Nephron progenitor cell (in vitro differentiated cells): ENCODE data around the gene SPIRE1.
A peak's percentile ranks its signal among the peaks of the same experiment; 100 is the strongest.
"Not testable (repeated sequence)": the region's sequence is repeated elsewhere in the genome, so short reads cannot be mapped to it uniquely, and the experiment has no call there.

Experiments
- DNase-seq: peaks from one replicate; pipeline ENCODE4 v3.0.0; 2021
- H3K27ac Mint-ChIP-seq: 2 replicates; pipeline ENCODE4 v1.8.0; 2021; ENCODE audit warnings: mild to moderate bottlenecking, moderate library complexity, mixed read lengths
- H3K27me3 Mint-ChIP-seq: 2 replicates; pipeline ENCODE4 v1.8.0; 2021; ENCODE audit warnings: mild to moderate bottlenecking, low read depth, mixed read lengths; ENCODE audit not compliant: poor library complexity
- H3K36me3 Mint-ChIP-seq: 2 replicates; pipeline ENCODE4 v1.8.0; 2021; ENCODE audit warnings: low read depth, mixed read lengths
- H3K4me1 Mint-ChIP-seq: 2 replicates; pipeline ENCODE4 v1.8.0; 2021; ENCODE audit warnings: mixed read lengths
- H3K4me3 Mint-ChIP-seq: 2 replicates; pipeline ENCODE4 v1.8.0; 2021; ENCODE audit warnings: mild to moderate bottlenecking, moderate library complexity, mixed read lengths
- H3K9me3 Mint-ChIP-seq: 2 replicates; pipeline ENCODE4 v1.8.0; 2021; ENCODE audit warnings: mild to moderate bottlenecking, moderate library complexity, mixed read lengths
- TF ChIP-seq, protein P1 (sequence below): fragments of 200-600 bp; sonication (generic); IDR thresholded peaks from 2 replicates; pipeline ENCODE4 v1.5.0; 2021; ENCODE audit warnings: antibody characterized with exemption

Gene SPIRE1

DNA sequence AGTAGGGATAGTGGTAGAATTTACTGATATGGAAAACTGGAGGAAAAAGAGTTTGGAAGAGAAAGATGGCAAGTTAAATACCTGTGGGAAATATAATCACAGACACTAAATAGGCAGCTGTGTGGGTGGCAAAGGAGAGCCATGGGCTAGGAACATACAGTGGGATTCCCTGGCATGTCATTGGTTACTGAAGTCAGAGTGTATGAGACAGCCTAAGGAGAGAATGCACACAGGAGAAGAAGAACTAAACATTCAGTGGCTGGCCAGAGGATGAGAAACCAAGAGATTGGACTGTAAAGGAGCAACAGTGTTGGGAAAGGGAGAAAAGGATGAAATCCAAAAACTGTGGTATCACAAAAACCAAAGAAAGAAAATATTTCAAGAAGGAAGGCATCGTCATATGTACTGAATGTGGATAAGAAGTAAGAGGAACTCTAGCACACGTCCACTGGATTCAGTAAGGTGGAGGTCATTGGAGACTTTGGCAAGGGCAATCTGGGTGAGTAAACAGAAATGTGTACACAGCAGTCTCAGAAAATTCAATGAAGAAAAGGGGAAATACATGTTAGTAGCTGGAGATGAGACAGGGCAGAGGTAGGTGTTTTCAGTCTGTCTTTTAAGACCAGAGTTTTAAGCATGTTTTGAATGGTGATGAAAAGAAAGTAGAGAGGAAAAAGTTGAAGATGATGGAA is 83.3 kb downstream of the SPIRE1 start:
- H3K27ac Mint-ChIP-seq, result peak overlapping the region; percentile 64
- H3K4me3 Mint-ChIP-seq, result no peak overlapping the region
- H3K9me3 Mint-ChIP-seq, result no peaks in the 10 kb centered on the region
- H3K4me1 Mint-ChIP-seq, result peaks cover 7% of the 10 kb centered on the region
- no peak for DNase-seq
- no peaks in the 10 kb centered on the region for H3K36me3 Mint-ChIP-seq
- TF ChIP-seq, protein P1, sequence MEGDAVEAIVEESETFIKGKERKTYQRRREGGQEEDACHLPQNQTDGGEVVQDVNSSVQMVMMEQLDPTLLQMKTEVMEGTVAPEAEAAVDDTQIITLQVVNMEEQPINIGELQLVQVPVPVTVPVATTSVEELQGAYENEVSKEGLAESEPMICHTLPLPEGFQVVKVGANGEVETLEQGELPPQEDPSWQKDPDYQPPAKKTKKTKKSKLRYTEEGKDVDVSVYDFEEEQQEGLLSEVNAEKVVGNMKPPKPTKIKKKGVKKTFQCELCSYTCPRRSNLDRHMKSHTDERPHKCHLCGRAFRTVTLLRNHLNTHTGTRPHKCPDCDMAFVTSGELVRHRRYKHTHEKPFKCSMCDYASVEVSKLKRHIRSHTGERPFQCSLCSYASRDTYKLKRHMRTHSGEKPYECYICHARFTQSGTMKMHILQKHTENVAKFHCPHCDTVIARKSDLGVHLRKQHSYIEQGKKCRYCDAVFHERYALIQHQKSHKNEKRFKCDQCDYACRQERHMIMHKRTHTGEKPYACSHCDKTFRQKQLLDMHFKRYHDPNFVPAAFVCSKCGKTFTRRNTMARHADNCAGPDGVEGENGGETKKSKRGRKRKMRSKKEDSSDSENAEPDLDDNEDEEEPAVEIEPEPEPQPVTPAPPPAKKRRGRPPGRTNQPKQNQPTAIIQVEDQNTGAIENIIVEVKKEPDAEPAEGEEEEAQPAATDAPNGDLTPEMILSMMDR, result no peak
- peaks cover 4% of the 10 kb centered on the region for H3K27me3 Mint-ChIP-seq

DNA sequence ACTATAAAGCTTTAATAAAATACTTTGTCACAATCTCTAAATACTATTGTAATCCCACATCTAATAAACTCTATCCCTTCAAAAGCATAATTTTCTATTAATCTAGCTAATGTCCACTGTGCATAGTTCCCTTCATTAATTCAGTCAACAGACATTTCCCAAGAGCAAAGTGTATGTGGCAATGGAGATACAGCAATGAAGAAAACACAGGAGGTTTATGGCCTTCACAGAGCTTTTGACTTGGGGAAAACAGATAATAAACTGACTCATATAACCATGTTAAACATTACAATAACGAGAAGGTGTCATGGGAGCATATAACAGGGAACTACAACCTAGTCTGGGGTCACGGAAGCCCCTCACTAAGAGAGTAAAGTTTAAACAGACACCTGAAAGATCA is 86.3 kb downstream of the SPIRE1 start:
- peaks cover 5% of the 10 kb centered on the region for H3K9me3 Mint-ChIP-seq
- peaks cover 7% of the 10 kb centered on the region for H3K4me1 Mint-ChIP-seq
- peak overlapping the region; percentile 4 for H3K27ac Mint-ChIP-seq
- H3K27me3 Mint-ChIP-seq, result no peaks in the 10 kb centered on the region
- no peaks in the 10 kb centered on the region for H3K36me3 Mint-ChIP-seq
- no peak for DNase-seq
- TF ChIP-seq, protein P1, result no peak
- no peak overlapping the region for H3K4me3 Mint-ChIP-seq

DNA sequence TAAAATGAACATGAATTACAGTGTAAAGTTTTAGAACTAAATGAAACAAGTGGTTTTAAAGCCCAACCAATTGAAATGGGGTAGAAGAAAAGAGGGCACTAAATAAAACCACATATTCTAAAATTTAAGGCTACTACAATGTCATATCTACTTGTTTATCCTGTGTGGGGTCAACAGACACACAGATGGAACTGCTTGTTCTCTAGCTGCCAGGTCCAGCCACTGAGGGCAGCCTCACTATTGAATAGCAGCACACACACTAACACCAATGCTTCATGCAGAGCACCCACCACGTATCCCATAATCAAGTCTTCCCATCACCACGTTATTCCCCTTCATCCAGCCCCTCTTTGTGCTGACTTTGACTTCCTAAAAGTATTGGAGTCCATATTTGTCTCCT is 88.1 kb downstream of the SPIRE1 start:
- Mint-ChIP-seq H3K27me3 (no peaks in the 10 kb centered on the region), H3K27ac (no peak overlapping the region), H3K9me3 (peaks cover 11% of the 10 kb centered on the region), H3K4me1 (peaks cover 5% of the 10 kb centered on the region), H3K36me3 (peaks cover 4% of the 10 kb centered on the region), H3K4me3 (no peak overlapping the region)
- TF ChIP-seq, protein P1, result no peak
- no peak for DNase-seq

DNA sequence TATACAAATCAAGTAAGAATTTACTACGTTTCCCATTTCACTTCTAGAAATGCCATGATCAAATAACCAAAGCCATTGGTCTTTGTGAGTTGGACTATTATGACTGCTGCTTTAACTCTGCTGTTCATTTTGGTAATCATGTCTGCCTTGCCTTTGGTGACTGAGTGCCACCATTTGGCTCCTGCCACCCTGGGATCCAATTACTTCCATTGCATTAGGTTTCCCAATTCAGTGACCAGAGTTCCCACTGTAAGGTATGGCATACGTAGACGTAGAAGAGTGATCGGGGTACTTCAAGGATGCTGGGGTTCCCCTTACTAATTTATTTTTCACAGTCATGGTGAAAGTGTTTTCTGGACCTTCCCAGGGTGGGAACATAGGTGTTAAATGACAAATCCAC is 90.1 kb downstream of the SPIRE1 start:
- peaks cover 13% of the 10 kb centered on the region for H3K36me3 Mint-ChIP-seq
- H3K27me3 Mint-ChIP-seq, result no peaks in the 10 kb centered on the region
- TF ChIP-seq, protein P1, result no peak
- no peak overlapping the region for H3K4me3 Mint-ChIP-seq
- no peak for DNase-seq
- peaks cover 17% of the 10 kb centered on the region for H3K9me3 Mint-ChIP-seq
- no peak overlapping the region for H3K27ac Mint-ChIP-seq
- no peaks in the 10 kb centered on the region for H3K4me1 Mint-ChIP-seq

DNA sequence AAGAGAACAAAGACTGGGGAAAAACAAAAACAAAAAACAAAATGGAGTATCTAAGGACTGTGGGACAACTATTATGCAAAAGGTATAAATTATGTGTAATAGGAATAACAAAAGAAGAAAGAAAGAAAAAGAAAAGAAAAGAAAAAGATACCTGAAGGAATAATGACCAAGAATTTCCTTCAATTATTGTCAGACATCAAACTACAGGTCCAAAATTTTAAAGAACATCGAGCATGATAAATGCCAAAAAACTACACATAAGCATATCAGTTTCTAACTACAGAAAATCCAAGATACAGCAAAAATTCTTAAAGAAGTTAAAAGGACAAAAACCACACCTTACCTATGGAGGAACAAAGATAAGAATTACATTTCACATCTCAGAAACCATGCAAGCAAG is 93.0 kb downstream of the SPIRE1 start:
- Mint-ChIP-seq H3K9me3 (peaks cover 25% of the 10 kb centered on the region), H3K36me3 (peaks cover 18% of the 10 kb centered on the region), H3K4me3 (no peak overlapping the region), H3K27ac (no peak overlapping the region), H3K27me3 (no peaks in the 10 kb centered on the region), H3K4me1 (no peaks in the 10 kb centered on the region)
- TF ChIP-seq, protein P1, result no peak
- DNase-seq, result no peak

DNA sequence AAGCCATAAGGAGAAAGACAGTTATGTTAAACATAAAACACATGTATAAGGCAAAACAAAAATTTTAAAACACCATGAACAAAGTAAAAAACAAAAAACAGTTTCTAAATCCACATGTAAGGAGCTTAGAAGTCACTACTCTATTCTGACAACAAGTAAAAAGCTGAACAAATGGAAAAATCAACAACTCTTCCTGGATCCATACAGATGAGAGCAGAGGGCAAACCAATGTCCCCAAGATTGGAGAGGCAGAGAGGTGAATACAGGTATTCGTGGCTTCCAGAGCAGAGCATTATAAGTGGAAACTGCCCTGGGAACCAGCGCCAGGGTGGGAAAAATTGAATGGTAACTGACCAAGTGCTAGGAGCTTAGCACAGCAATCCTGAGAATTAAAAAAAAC is 93.5 kb downstream of the SPIRE1 start:
- DNase-seq, result no peak
- Mint-ChIP-seq H3K36me3 (peaks cover 23% of the 10 kb centered on the region), H3K4me1 (no peaks in the 10 kb centered on the region), H3K27me3 (no peaks in the 10 kb centered on the region), H3K4me3 (no peak overlapping the region), H3K27ac (no peak overlapping the region), H3K9me3 (peaks cover 30% of the 10 kb centered on the region)
- TF ChIP-seq, protein P1, result no peak

DNA sequence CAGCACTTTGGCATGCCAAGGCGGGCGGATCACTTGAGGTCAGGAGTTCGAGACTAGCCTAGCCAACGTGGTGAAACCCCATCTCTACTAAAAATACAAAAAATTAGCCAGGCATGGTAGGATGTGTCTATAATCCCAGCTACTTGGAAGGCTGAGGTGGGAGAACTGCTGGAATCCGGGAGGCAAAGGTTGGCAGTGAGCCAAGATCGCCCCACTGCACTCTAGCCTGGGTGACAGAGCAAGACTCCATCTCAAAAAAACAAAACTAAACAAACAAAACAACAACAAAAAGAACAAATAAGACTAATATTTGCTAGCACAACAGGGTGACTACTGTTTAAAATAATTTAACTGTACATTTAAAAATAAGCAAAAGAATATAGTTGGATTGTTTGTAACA is 97.3 kb downstream of the SPIRE1 start:
- H3K4me1 Mint-ChIP-seq, DNase-seq, H3K4me3 Mint-ChIP-seq, H3K27me3 Mint-ChIP-seq, H3K27ac Mint-ChIP-seq: not testable (repeated sequence)
- H3K9me3 Mint-ChIP-seq, result peaks cover 52% of the 10 kb centered on the region
- H3K36me3 Mint-ChIP-seq, result peaks cover 48% of the 10 kb centered on the region
